OCI-LY7 (cell line): Measurements from ENCODE around the gene OPRM1. TPM values are rescaled to one million over a fixed set of nuclear protein-coding genes. Genes with fewer than 3 reads are reported as not detected.
"Not testable (repeated sequence)": the region's sequence is repeated elsewhere in the genome, so short reads cannot be mapped to it uniquely, and the experiment has no call there.

Experiments
- BruUV-seq: library from RNA; stranded (reverse); fragments of 400-500 nt; replicated peaks from 2 replicates; lab custom pipeline; 2021; lab: Mats Ljungman, UMichigan
- CTCF ChIA-PET: fragments of 300-600 bp; sonication (Branson Sonifier 250); formaldehyde crosslinking; loops from one replicate; lab custom pipeline; 2022; ENCODE audit warnings: antibody characterized with exemption; ENCODE audit not compliant: unreplicated experiment; lab: Charles Lee
- POLR2A ChIA-PET: fragments of 300-600 bp; sonication (Branson Sonifier 250); formaldehyde crosslinking; loops from one replicate; lab custom pipeline; 2022; ENCODE audit warnings: antibody characterized with exemption; lab: Charles Lee
- DNase-seq: peaks from one replicate; pipeline ENCODE4 v3.0.0-alpha.2; 2015; ENCODE audit warnings: low spot score
- H2AFZ ChIP-seq: fragments of 200-600 bp; sonication (generic), shearing (Covaris generic); 2 replicates; pipeline ENCODE4 v1.6.1; 2014; ENCODE audit warnings: mild to moderate bottlenecking, antibody characterized with exemption, low read length, moderate library complexity
- H3K27ac ChIP-seq: fragments of 200-600 bp; sonication (generic); 2 replicates; pipeline ENCODE4 v1.5.1; 2014; ENCODE audit warnings: mixed run types, low read depth, mild to moderate bottlenecking, moderate library complexity, low read length, inconsistent platforms; ENCODE audit not compliant: poor library complexity, severe bottlenecking
- H3K36me3 ChIP-seq: fragments of 200-600 bp; sonication (generic); 2 replicates; pipeline ENCODE4 v1.6.1; 2014; ENCODE audit warnings: mild to moderate bottlenecking, antibody characterized with exemption, low read length, moderate library complexity, mixed read lengths; ENCODE audit not compliant: insufficient read depth
- H3K4me1 ChIP-seq: fragments of 200-600 bp; sonication (generic); 2 replicates; pipeline ENCODE4 v1.5.1; 2014; ENCODE audit warnings: mild to moderate bottlenecking, low read length; ENCODE audit not compliant: insufficient read depth, poor library complexity, severe bottlenecking
- H3K4me2 ChIP-seq: fragments of 200-600 bp; sonication (generic); 2 replicates; pipeline ENCODE4 v1.6.1; 2014; ENCODE audit warnings: mild to moderate bottlenecking, low read length
- H3K4me3 ChIP-seq: fragments of 200-600 bp; sonication (generic); 2 replicates; pipeline ENCODE4 v1.5.1; 2014; ENCODE audit warnings: mild to moderate bottlenecking, low read depth, low read length; ENCODE audit not compliant: poor library complexity, severe bottlenecking
- H3K79me2 ChIP-seq: fragments of 200-600 bp; sonication (generic); 2 replicates; pipeline ENCODE4 v1.6.1; 2016; ENCODE audit warnings: low read depth, mild to moderate bottlenecking, low read length, moderate library complexity, mixed read lengths; ENCODE audit not compliant: insufficient read depth
- H3K9me2 ChIP-seq: fragments of 200-600 bp; sonication (generic); 2 replicates; pipeline ENCODE4 v1.6.1; 2016; ENCODE audit warnings: mild to moderate bottlenecking, low read length, mixed read lengths; ENCODE audit not compliant: insufficient read depth
- H3K9me3 ChIP-seq: fragments of 200-600 bp; sonication (generic); 2 replicates; pipeline ENCODE4 v1.6.1; 2014; ENCODE audit warnings: mild to moderate bottlenecking, mixed run types, low read length, mixed read lengths
- H4K20me1 ChIP-seq: fragments of 200-600 bp; sonication (generic); 2 replicates; pipeline ENCODE4 v1.6.1; 2014; ENCODE audit warnings: mild to moderate bottlenecking, antibody characterized with exemption, low read length, moderate library complexity, mixed read lengths; ENCODE audit not compliant: insufficient read depth
- CTCF ChIP-seq: fragments of 200-600 bp; sonication (generic); conservative IDR thresholded peaks from 2 replicates; pipeline ENCODE4 v1.5.1; 2014; ENCODE audit warnings: mild to moderate bottlenecking, antibody characterized with exemption, low read length, moderate library complexity, mixed read lengths
- EZH2phosphoT487 ChIP-seq: fragments of 200-600 bp; sonication (generic); IDR thresholded peaks from 2 replicates; pipeline ENCODE4 v1.6.1; 2018; ENCODE audit warnings: low read depth, borderline replicate concordance, mild to moderate bottlenecking, mixed run types, antibody characterized with exemption, low read length, moderate library complexity, mixed read lengths
- intact Hi-C: fragments of 100-400 bp; cut with micrococcal nuclease; formaldehyde crosslinking; loops from one replicate; pipeline ENCODE4 v1.10.0; 2022; ENCODE audit not compliant: unreplicated experiment
- total RNA-seq, 2 experiments: library from RNA; depleted of rRNA in 1 of 2; stranded (reverse); fragments of >200 nt in 1 of 2; shearing (Covaris generic) in 1 of 2; gene quantifications; 2 replicates each; pipeline ENCODE4 v1.2.3, GENCODE V29; 2014 to 2022

Gene OPRM1
- total RNA-seq, 2 experiments from 2014 or later = not detected

- H3K79me2 ChIP-seq = no peaks in the 10 kb centered on the region
- no peaks in the 10 kb centered on the region for H3K4me1 ChIP-seq
- H3K27ac ChIP-seq = no peak overlapping the region
- no peaks in the 10 kb centered on the region for H3K36me3 ChIP-seq
- H4K20me1 ChIP-seq = no peaks in the 10 kb centered on the region
- TF ChIP-seq CTCF = no peak
- TF ChIP-seq EZH2phosphoT487 = no peak
- ChIA-PET POLR2A (interaction anchor here (0.8 kb wide), 1 partner anchor 27 kb away, joined by 3 read pairs; no protein-coding TSS in a partner anchor), CTCF (no interaction called here)
- H3K4me3 ChIP-seq = no peak overlapping the region
- BruUV-seq = no TSS peak
- H3K9me2 ChIP-seq = no peaks in the 10 kb centered on the region
- intact Hi-C loops = no loop called here
- DNase-seq = no peak
- H3K9me3 ChIP-seq = no peaks in the 10 kb centered on the region
- H2AFZ ChIP-seq = no peak overlapping the region
- no peak overlapping the region for H3K4me2 ChIP-seq
Measured at GRCh38 chr6:154196333-154196885, 157.4 kb downstream of the OPRM1 start.

- Histone ChIP-seq H3K4me3 (no peak overlapping the region), H3K9me3 (no peaks in the 10 kb centered on the region), H3K4me2 (no peak overlapping the region), H3K4me1 (no peaks in the 10 kb centered on the region), H3K27ac (no peak overlapping the region), H4K20me1 (no peaks in the 10 kb centered on the region), H2AFZ (no peak overlapping the region), H3K79me2 (no peaks in the 10 kb centered on the region), H3K36me3 (no peaks in the 10 kb centered on the region), H3K9me2 (no peaks in the 10 kb centered on the region; the same call in 1 of the 2 replicates)
- CTCF ChIA-PET = no interaction called here
- DNase-seq = no peak
- TF ChIP-seq EZH2phosphoT487 = no peak
- TF ChIP-seq CTCF = no peak
- no TSS peak for BruUV-seq
- POLR2A ChIA-PET = no interaction called here
- intact Hi-C loops = no loop called here
Measured at GRCh38 chr6:154197196-154197860, 158.3 kb downstream of the OPRM1 start.

- H3K4me1 ChIP-seq, BruUV-seq, H4K20me1 ChIP-seq, H2AFZ ChIP-seq, CTCF ChIA-PET, intact Hi-C loops, H3K9me3 ChIP-seq, H3K79me2 ChIP-seq, H3K27ac ChIP-seq, H3K36me3 ChIP-seq, H3K9me2 ChIP-seq, DNase-seq, H3K4me2 ChIP-seq, H3K4me3 ChIP-seq: not testable (repeated sequence)
- POLR2A ChIA-PET = interaction anchor here (0.6 kb wide), 1 partner anchor 89 kb away, joined by 3 read pairs; no protein-coding TSS in a partner anchor
Measured at GRCh38 chr6:154201688-154202087, 162.6 kb downstream of the OPRM1 start.
